22Rv1 (cell line): Measurements from ENCODE around the gene GOLPH3.

Source experiments
- H3K27ac ChIP-seq: fragments of 450-650 bp; 2 replicates; pipeline ENCODE4 v1.5.1; 2017
- ZFX ChIP-seq: fragments of 450-650 bp; IDR thresholded peaks from 2 replicates; pipeline ENCODE4 v1.6.1; 2017; ENCODE audit warnings: antibody characterized with exemption, borderline replicate concordance
- TF ChIP-seq, protein P1 (sequence below): fragments of 450-650 bp; IDR thresholded peaks from 2 replicates; pipeline ENCODE4 v1.5.1; 2017; ENCODE audit warnings: mild to moderate bottlenecking

GOLPH3 gene

GRCh38 chr5:32157078-32157477, 17.0 kb downstream of the GOLPH3 start:
- no peak for TF ChIP-seq ZFX
- TF ChIP-seq, protein P1, sequence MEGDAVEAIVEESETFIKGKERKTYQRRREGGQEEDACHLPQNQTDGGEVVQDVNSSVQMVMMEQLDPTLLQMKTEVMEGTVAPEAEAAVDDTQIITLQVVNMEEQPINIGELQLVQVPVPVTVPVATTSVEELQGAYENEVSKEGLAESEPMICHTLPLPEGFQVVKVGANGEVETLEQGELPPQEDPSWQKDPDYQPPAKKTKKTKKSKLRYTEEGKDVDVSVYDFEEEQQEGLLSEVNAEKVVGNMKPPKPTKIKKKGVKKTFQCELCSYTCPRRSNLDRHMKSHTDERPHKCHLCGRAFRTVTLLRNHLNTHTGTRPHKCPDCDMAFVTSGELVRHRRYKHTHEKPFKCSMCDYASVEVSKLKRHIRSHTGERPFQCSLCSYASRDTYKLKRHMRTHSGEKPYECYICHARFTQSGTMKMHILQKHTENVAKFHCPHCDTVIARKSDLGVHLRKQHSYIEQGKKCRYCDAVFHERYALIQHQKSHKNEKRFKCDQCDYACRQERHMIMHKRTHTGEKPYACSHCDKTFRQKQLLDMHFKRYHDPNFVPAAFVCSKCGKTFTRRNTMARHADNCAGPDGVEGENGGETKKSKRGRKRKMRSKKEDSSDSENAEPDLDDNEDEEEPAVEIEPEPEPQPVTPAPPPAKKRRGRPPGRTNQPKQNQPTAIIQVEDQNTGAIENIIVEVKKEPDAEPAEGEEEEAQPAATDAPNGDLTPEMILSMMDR, result no peak
- H3K27ac ChIP-seq, result no peak overlapping the region

DNA sequence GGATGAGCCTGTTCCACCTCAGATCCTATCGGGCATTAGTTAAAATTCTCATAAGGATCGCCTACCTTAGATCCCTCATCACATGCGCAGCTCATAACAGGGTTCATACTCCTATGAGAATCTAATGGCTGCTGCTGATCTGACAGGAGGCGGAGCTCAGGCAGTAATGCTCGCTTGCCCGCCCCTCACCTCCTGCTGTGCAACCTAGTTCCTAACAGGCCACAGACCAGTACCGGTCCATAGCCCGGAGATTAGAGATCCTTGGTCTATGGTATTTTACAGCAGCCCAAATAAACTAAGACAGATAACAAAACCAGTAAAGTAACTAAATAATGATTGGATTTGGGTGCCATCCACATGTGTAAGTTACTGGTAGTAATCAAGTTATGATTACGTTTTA, 17.5 kb downstream of the GOLPH3 start:
- TF ChIP-seq ZFX, result no peak
- TF ChIP-seq, protein P1, result no peak
- no peak overlapping the region for H3K27ac ChIP-seq

DNA sequence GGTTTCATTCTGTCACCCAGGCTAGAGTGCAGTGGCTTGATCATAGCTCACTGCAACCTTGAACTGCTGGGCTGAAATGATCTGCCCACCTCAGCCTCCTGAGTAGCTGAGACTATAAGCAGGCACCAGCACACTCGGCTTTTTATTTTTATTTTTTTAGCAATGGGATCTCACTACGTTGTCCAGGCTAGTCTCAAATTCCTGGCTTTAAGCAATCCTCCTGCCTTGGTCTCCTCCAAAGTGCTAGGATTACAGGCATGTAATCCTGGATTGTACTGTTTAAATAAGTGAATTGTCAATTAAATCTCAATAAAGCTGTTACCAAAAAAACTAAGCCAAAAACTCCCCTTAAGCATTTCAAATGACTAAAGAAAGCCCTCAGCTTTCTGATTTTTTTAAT, 18.9 kb downstream of the GOLPH3 start:
- TF ChIP-seq, protein P1, result no peak
- TF ChIP-seq ZFX, result no peak
- no peak overlapping the region for H3K27ac ChIP-seq

- TF ChIP-seq, protein P1, result no peak
- TF ChIP-seq ZFX, result no peak
- peak overlapping the region; percentile 32 for H3K27ac ChIP-seq
These were observed 20.4 kb downstream of the GOLPH3 start for GRCh38 chr5:32153723-32154122.

GRCh38 chr5:32151198-32151597, 22.9 kb downstream of the GOLPH3 start:
- TF ChIP-seq ZFX, result no peak
- TF ChIP-seq, protein P1, result no peak
- H3K27ac ChIP-seq, result no peak overlapping the region

GRCh38 chr5:32150366-32150765, 23.8 kb downstream of the GOLPH3 start:
- TF ChIP-seq, protein P1, result no peak
- TF ChIP-seq ZFX, result no peak
- H3K27ac ChIP-seq, result no peak overlapping the region

DNA sequence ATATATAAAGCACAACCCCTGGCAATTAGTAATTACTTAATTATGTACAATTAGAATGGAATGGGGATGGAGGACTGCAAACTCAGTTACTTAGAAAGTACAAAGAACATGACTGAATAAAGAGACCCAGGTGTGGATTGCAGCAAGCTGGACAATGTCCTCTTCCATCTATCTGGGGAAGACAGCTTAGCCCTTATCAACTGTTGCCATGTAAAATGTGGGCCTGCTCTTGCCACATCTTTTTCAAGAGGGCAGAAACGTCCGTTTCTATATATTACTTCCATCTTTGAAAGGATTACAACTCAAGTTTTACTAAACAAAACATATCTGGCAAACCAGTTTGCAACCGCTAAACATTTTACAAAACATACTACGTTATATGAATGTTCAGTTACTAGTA, 26.2 kb downstream of the GOLPH3 start:
- H3K27ac ChIP-seq, result no peak overlapping the region
- TF ChIP-seq, protein P1, result no peak
- TF ChIP-seq ZFX, result no peak
